Measurements from ENCODE around the gene ADGRL2. TPM values are rescaled to one million over a fixed set of nuclear protein-coding genes. Genes with fewer than 3 reads are reported as not detected.

Gene ADGRL2
- total RNA-seq, 5 donors from 2014 or later (not counting 1 experiment from before 2014, with no cell fraction given) = 0.20 to 0.70 (median 0.55) TPM; not detected in 2

GRCh38 chr1:81907575-81907974, 106.8 kb downstream of the ADGRL2 start:
- Histone ChIP-seq H3K27me3 (replicated peaks in 1 of 2; ENCODE audit: control insufficient read depth in 2 of 2, extremely low read depth in 1 of 2, insufficient read depth in 2 of 2, low read length in 1 of 2) (no peaks in the 10 kb centered on the region), H3K27ac (ENCODE audit: low read length) (no peak overlapping the region), H3K4me3 (ENCODE audit: control insufficient read depth in 1 of 2, extremely low read depth in 1 of 2, low read length in 1 of 2) (no peak overlapping the region), H3K9me3 (no peaks in the 10 kb centered on the region), H3K36me3 (ENCODE audit: control insufficient read depth in 2 of 2, extremely low read depth in 1 of 2, insufficient read depth in 1 of 2, low read length in 1 of 2) (no peaks in the 10 kb centered on the region), H3K4me1 (ENCODE audit: control insufficient read depth in 1 of 2, extremely low read depth in 1 of 2, insufficient read depth in 2 of 2, low read length in 2 of 2) (no peaks in the 10 kb centered on the region)
- ChIA-PET POLR2A (no interaction called here), CTCF (no interaction called here)
- ATAC-seq (replicated peaks in 1 of 4) = no peak
- no peaks in the 10 kb centered on the region for H3K36me3 Mint-ChIP-seq
- WGBS (ENCODE audit: insufficient coverage) = no CpG with 5 or more reads among the region's 2 CpGs
- H3K4me3 Mint-ChIP-seq = no peak overlapping the region
- no peak for DNase-seq
- no peaks in the 10 kb centered on the region for H3K4me1 Mint-ChIP-seq
- H3K9me3 Mint-ChIP-seq = peaks cover 0 to 3% (median 3%) of the 10 kb centered on the region in 3 donors
- no peak overlapping the region for H3K27ac Mint-ChIP-seq
- no peaks in the 10 kb centered on the region for H3K27me3 Mint-ChIP-seq

- no peak for ATAC-seq (replicated peaks in 1 of 4)
- ChIA-PET CTCF (no interaction called here), POLR2A (no interaction called here)
- Histone ChIP-seq H3K9me3 (no peaks in the 10 kb centered on the region), H3K4me3 (ENCODE audit: control insufficient read depth in 1 of 2, extremely low read depth in 1 of 2, low read length in 1 of 2) (no peak overlapping the region), H3K27ac (ENCODE audit: low read length) (no peak overlapping the region), H3K36me3 (ENCODE audit: control insufficient read depth in 2 of 2, extremely low read depth in 1 of 2, insufficient read depth in 1 of 2, low read length in 1 of 2) (no peaks in the 10 kb centered on the region), H3K27me3 (replicated peaks in 1 of 2; ENCODE audit: control insufficient read depth in 2 of 2, extremely low read depth in 1 of 2, insufficient read depth in 2 of 2, low read length in 1 of 2) (no peaks in the 10 kb centered on the region), H3K4me1 (ENCODE audit: control insufficient read depth in 1 of 2, extremely low read depth in 1 of 2, insufficient read depth in 2 of 2, low read length in 2 of 2) (no peaks in the 10 kb centered on the region)
- Mint-ChIP-seq H3K9me3 (peaks cover 0 to 3% (median 3%) of the 10 kb centered on the region in 3 donors), H3K4me1 (no peaks in the 10 kb centered on the region), H3K27ac (no peak overlapping the region), H3K27me3 (no peaks in the 10 kb centered on the region), H3K36me3 (no peaks in the 10 kb centered on the region), H3K4me3 (no peak overlapping the region)
- WGBS (ENCODE audit: insufficient coverage) = 77% methylated on average over 2 of the region's 3 CpGs
- no peak for DNase-seq
Measured at GRCh38 chr1:81912383-81912782, 111.6 kb downstream of the ADGRL2 start.

GRCh38 chr1:81915937-81916336, 115.2 kb downstream of the ADGRL2 start:
- no CpG with 5 or more reads among the region's 3 CpGs for WGBS (ENCODE audit: insufficient coverage)
- Mint-ChIP-seq H3K27ac (no peak overlapping the region), H3K27me3 (no peaks in the 10 kb centered on the region), H3K36me3 (no peaks in the 10 kb centered on the region), H3K9me3 (peaks cover 0 to 4% (median 1%) of the 10 kb centered on the region in 3 donors), H3K4me3 (no peak overlapping the region), H3K4me1 (no peaks in the 10 kb centered on the region)
- H3K27me3 ChIP-seq (replicated peaks in 1 of 2; ENCODE audit: control insufficient read depth in 2 of 2, extremely low read depth in 1 of 2, insufficient read depth in 2 of 2, low read length in 1 of 2) = no peaks in the 10 kb centered on the region
- ChIA-PET CTCF (no interaction called here), POLR2A (no interaction called here)
- no peaks in the 10 kb centered on the region for H3K36me3 ChIP-seq (ENCODE audit: control insufficient read depth in 2 of 2, extremely low read depth in 1 of 2, insufficient read depth in 1 of 2, low read length in 1 of 2)
- DNase-seq = no peak
- H3K9me3 ChIP-seq = no peaks in the 10 kb centered on the region
- ATAC-seq (replicated peaks in 1 of 4) = no peak
- H3K4me1 ChIP-seq (ENCODE audit: control insufficient read depth in 1 of 2, extremely low read depth in 1 of 2, insufficient read depth in 2 of 2, low read length in 2 of 2) = no peaks in the 10 kb centered on the region
- no peak overlapping the region for H3K27ac ChIP-seq (ENCODE audit: low read length)
- H3K4me3 ChIP-seq (ENCODE audit: control insufficient read depth in 1 of 2, extremely low read depth in 1 of 2, low read length in 1 of 2) = no peak overlapping the region

GRCh38 chr1:81920245-81920740, 119.6 kb downstream of the ADGRL2 start:
- H3K27me3 Mint-ChIP-seq = no peaks in the 10 kb centered on the region
- Histone ChIP-seq H3K4me1 (ENCODE audit: control insufficient read depth in 1 of 2, extremely low read depth in 1 of 2, insufficient read depth in 2 of 2, low read length in 2 of 2) (no peaks in the 10 kb centered on the region), H3K9me3 (no peaks in the 10 kb centered on the region), H3K36me3 (ENCODE audit: control insufficient read depth in 2 of 2, extremely low read depth in 1 of 2, insufficient read depth in 1 of 2, low read length in 1 of 2) (no peaks in the 10 kb centered on the region), H3K4me3 (ENCODE audit: control insufficient read depth in 1 of 2, extremely low read depth in 1 of 2, low read length in 1 of 2) (no peak overlapping the region), H3K27ac (ENCODE audit: low read length) (no peak overlapping the region), H3K27me3 (replicated peaks in 1 of 2; ENCODE audit: control insufficient read depth in 2 of 2, extremely low read depth in 1 of 2, insufficient read depth in 2 of 2, low read length in 1 of 2) (no peaks in the 10 kb centered on the region)
- ChIA-PET CTCF (no interaction called here), POLR2A (no interaction called here)
- H3K27ac Mint-ChIP-seq = no peak overlapping the region
- no peaks in the 10 kb centered on the region for H3K4me1 Mint-ChIP-seq
- DNase-seq = no peak
- no peaks in the 10 kb centered on the region for H3K36me3 Mint-ChIP-seq
- 77% methylated on average over 4 of the region's 6 CpGs for WGBS (ENCODE audit: insufficient coverage)
- H3K9me3 Mint-ChIP-seq = peaks cover 0 to 6% (median 2%) of the 10 kb centered on the region in 3 donors
- no peak for ATAC-seq (replicated peaks in 1 of 4)
- H3K4me3 Mint-ChIP-seq = no peak overlapping the region

- Histone ChIP-seq H3K4me3 (ENCODE audit: control insufficient read depth in 1 of 2, extremely low read depth in 1 of 2, low read length in 1 of 2) (no peak overlapping the region), H3K4me1 (ENCODE audit: control insufficient read depth in 1 of 2, extremely low read depth in 1 of 2, insufficient read depth in 2 of 2, low read length in 2 of 2) (no peaks in the 10 kb centered on the region), H3K9me3 (no peaks in the 10 kb centered on the region), H3K27ac (ENCODE audit: low read length) (no peak overlapping the region), H3K27me3 (replicated peaks in 1 of 2; ENCODE audit: control insufficient read depth in 2 of 2, extremely low read depth in 1 of 2, insufficient read depth in 2 of 2, low read length in 1 of 2) (no peaks in the 10 kb centered on the region), H3K36me3 (ENCODE audit: control insufficient read depth in 2 of 2, extremely low read depth in 1 of 2, insufficient read depth in 1 of 2, low read length in 1 of 2) (no peaks in the 10 kb centered on the region)
- CTCF ChIA-PET = no interaction called here
- no peak overlapping the region for H3K4me3 Mint-ChIP-seq
- no peaks in the 10 kb centered on the region for H3K27me3 Mint-ChIP-seq
- WGBS (ENCODE audit: insufficient coverage) = no CpG with 5 or more reads among the region's 2 CpGs
- no peaks in the 10 kb centered on the region for H3K4me1 Mint-ChIP-seq
- POLR2A ChIA-PET = no interaction called here
- no peaks in the 10 kb centered on the region for H3K36me3 Mint-ChIP-seq
- DNase-seq (no peak), ATAC-seq (replicated peaks in 1 of 4) (no peak)
- peaks cover 0 to 6% (median 2%) of the 10 kb centered on the region in 3 donors for H3K9me3 Mint-ChIP-seq
- no peak overlapping the region for H3K27ac Mint-ChIP-seq
Measured at GRCh38 chr1:81920886-81921285, 120.2 kb downstream of the ADGRL2 start.

- no peak overlapping the region for H3K4me3 ChIP-seq (ENCODE audit: control insufficient read depth in 1 of 2, extremely low read depth in 1 of 2, low read length in 1 of 2)
- H3K4me1 Mint-ChIP-seq = no peaks in the 10 kb centered on the region
- H3K27me3 Mint-ChIP-seq = no peaks in the 10 kb centered on the region
- no peak overlapping the region for H3K27ac Mint-ChIP-seq
- WGBS (ENCODE audit: insufficient coverage) = no CpG with 5 or more reads among the region's 4 CpGs
- no peak for DNase-seq
- ChIA-PET POLR2A (no interaction called here), CTCF (no interaction called here)
- H3K27me3 ChIP-seq (replicated peaks in 1 of 2; ENCODE audit: control insufficient read depth in 2 of 2, extremely low read depth in 1 of 2, insufficient read depth in 2 of 2, low read length in 1 of 2) = no peaks in the 10 kb centered on the region
- no peaks in the 10 kb centered on the region for H3K36me3 ChIP-seq (ENCODE audit: control insufficient read depth in 2 of 2, extremely low read depth in 1 of 2, insufficient read depth in 1 of 2, low read length in 1 of 2)
- no peaks in the 10 kb centered on the region for H3K9me3 ChIP-seq
- no peak for ATAC-seq (replicated peaks in 1 of 4)
- H3K4me1 ChIP-seq (ENCODE audit: control insufficient read depth in 1 of 2, extremely low read depth in 1 of 2, insufficient read depth in 2 of 2, low read length in 2 of 2) = no peaks in the 10 kb centered on the region
- H3K4me3 Mint-ChIP-seq = no peak overlapping the region
- H3K36me3 Mint-ChIP-seq = no peaks in the 10 kb centered on the region
- no peak overlapping the region for H3K27ac ChIP-seq (ENCODE audit: low read length)
- peaks cover 0 to 6% (median 2%) of the 10 kb centered on the region in 3 donors for H3K9me3 Mint-ChIP-seq
Measured at GRCh38 chr1:81921344-81921743, 120.6 kb downstream of the ADGRL2 start.

GRCh38 chr1:81921851-81922462, 121.2 kb downstream of the ADGRL2 start:
- H3K4me1 ChIP-seq (ENCODE audit: control insufficient read depth in 1 of 2, extremely low read depth in 1 of 2, insufficient read depth in 2 of 2, low read length in 2 of 2) = no peaks in the 10 kb centered on the region
- no peak overlapping the region for H3K4me3 Mint-ChIP-seq
- ChIA-PET POLR2A (no interaction called here), CTCF (no interaction called here)
- no peaks in the 10 kb centered on the region for H3K36me3 ChIP-seq (ENCODE audit: control insufficient read depth in 2 of 2, extremely low read depth in 1 of 2, insufficient read depth in 1 of 2, low read length in 1 of 2)
- no peak overlapping the region for H3K27ac ChIP-seq (ENCODE audit: low read length)
- no peaks in the 10 kb centered on the region for H3K27me3 Mint-ChIP-seq
- WGBS (ENCODE audit: insufficient coverage) = no CpG with 5 or more reads among the region's 5 CpGs
- no peak overlapping the region for H3K27ac Mint-ChIP-seq
- no peaks in the 10 kb centered on the region for H3K36me3 Mint-ChIP-seq
- no peaks in the 10 kb centered on the region for H3K9me3 ChIP-seq
- H3K4me1 Mint-ChIP-seq = no peaks in the 10 kb centered on the region
- no peak for DNase-seq
- H3K9me3 Mint-ChIP-seq = peaks cover 0 to 6% (median 3%) of the 10 kb centered on the region in 3 donors
- no peak overlapping the region for H3K4me3 ChIP-seq (ENCODE audit: control insufficient read depth in 1 of 2, extremely low read depth in 1 of 2, low read length in 1 of 2)
- no peak for ATAC-seq (replicated peaks in 1 of 4)
- H3K27me3 ChIP-seq (replicated peaks in 1 of 2; ENCODE audit: control insufficient read depth in 2 of 2, extremely low read depth in 1 of 2, insufficient read depth in 2 of 2, low read length in 1 of 2) = no peaks in the 10 kb centered on the region

Measured in T-cell (primary cell).